Endodermal cell (in vitro differentiated cells): ENCODE results near the gene SEC16A. TPM values are rescaled to one million over a fixed set of nuclear protein-coding genes. Genes with fewer than 3 reads are reported as not detected.

ENCODE experiments used
- DNase-seq: peaks from one replicate; pipeline ENCODE4 v3.0.0-alpha.2; 2017
- H3K27ac ChIP-seq: 2 replicates; pipeline ENCODE4 v1.5.1; 2013; ENCODE audit warnings: mild to moderate bottlenecking, low read depth, low read length, moderate library complexity
- H3K27me3 ChIP-seq: 2 replicates; pipeline ENCODE4 v1.6.1; 2013; ENCODE audit warnings: mild to moderate bottlenecking, low read length, moderate library complexity; ENCODE audit not compliant: insufficient read depth, control insufficient read depth, poor library complexity, severe bottlenecking
- H3K36me3 ChIP-seq: 2 replicates; pipeline ENCODE4 v1.7.0; 2013; ENCODE audit warnings: mild to moderate bottlenecking, low read length, moderate library complexity; ENCODE audit not compliant: control insufficient read depth, insufficient read depth
- H3K4me1 ChIP-seq: one replicate; pipeline ENCODE4 v1.7.0; 2013; ENCODE audit warnings: low read length; ENCODE audit not compliant: control insufficient read depth, insufficient read depth
- H3K4me3 ChIP-seq: 2 replicates; pipeline ENCODE4 v1.5.1; 2013; ENCODE audit warnings: mild to moderate bottlenecking, low read length, moderate library complexity
- H3K9ac ChIP-seq: 2 replicates; pipeline ENCODE4 v1.6.1; 2013; ENCODE audit warnings: mild to moderate bottlenecking, low read length, moderate library complexity; ENCODE audit not compliant: poor library complexity, severe bottlenecking; ENCODE audit errors: extremely low read depth
- H3K9me3 ChIP-seq: 2 replicates; pipeline ENCODE4 v1.6.1; 2013; ENCODE audit warnings: mild to moderate bottlenecking, low read length, moderate library complexity; ENCODE audit not compliant: control insufficient read depth
- H3K27ac Mint-ChIP-seq: 2 replicates; pipeline ENCODE4 v1.8.0; 2020; ENCODE audit warnings: mixed read lengths
- H3K27me3 Mint-ChIP-seq: 2 replicates; pipeline ENCODE4 v1.8.0; 2021; ENCODE audit warnings: mild to moderate bottlenecking, mixed read lengths; ENCODE audit not compliant: insufficient read depth
- H3K36me3 Mint-ChIP-seq: 2 replicates; pipeline ENCODE4 v1.8.0; 2020; ENCODE audit warnings: low read depth, mixed read lengths
- H3K4me1 Mint-ChIP-seq: 2 replicates; pipeline ENCODE4 v1.8.0; 2020; ENCODE audit warnings: mixed read lengths
- H3K4me3 Mint-ChIP-seq: 2 replicates; pipeline ENCODE4 v1.8.0; 2020; ENCODE audit warnings: mild to moderate bottlenecking, moderate library complexity, mixed read lengths
- H3K9me3 Mint-ChIP-seq: 2 replicates; pipeline ENCODE4 v1.8.0; 2020; ENCODE audit warnings: mild to moderate bottlenecking, mixed read lengths
- WGBS, 2 experiments: methylation state at CpG; one replicate each; pipeline versions ENCODE4 v1.1.5 to v1.1.7; 2013; ENCODE audit warnings: missing lambda C conversion rate in 2 of 2, mixed read lengths in 1 of 2; ENCODE audit not compliant: insufficient coverage in 1 of 2, insufficient read length in 1 of 2; 5-methylcytosine and 5-hydroxymethylcytosine counted together
- total RNA-seq, 2 donors: library from RNA; stranded (reverse); fragmentation: NEBNext Ultra II Directional in 1 of 2; extraction: Animal tissue kit (Norgen Biotek cat#: 25700) in 1 of 2; gene quantifications; 2 replicates in 1 of 2; 3 replicates in 1 of 2; pipeline ENCODE4 v1.2.1, GENCODE V29; 2021
- TF ChIP-seq, protein P1 (sequence below): fragments of 200-600 bp; sonication (generic); conservative IDR thresholded peaks from 2 replicates; pipeline ENCODE4 v1.5.0; 2021; ENCODE audit warnings: antibody characterized with exemption, mild to moderate bottlenecking

SEC16A gene
- total RNA-seq, 2 donors from 2014 or later, result 54.6 to 60.7 TPM

DNA sequence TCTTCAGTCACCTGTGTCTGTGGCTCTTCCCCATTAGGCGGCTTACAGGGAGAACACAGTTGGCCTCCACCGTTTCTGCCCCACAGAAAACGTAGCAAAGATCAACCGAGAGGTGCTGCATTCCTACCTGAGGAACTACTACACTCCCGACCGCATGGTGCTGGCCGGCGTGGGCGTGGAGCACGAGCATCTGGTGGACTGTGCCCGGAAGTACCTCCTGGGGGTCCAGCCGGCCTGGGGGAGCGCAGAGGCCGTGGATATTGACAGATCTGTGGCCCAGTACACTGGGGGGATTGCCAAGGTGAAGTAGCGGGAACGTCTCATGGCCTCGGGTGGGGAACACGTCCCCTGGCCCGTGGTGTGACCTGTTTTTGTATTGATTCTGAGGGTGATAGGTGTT, 65.9 kb downstream of the SEC16A start:
- TF ChIP-seq, protein P1, sequence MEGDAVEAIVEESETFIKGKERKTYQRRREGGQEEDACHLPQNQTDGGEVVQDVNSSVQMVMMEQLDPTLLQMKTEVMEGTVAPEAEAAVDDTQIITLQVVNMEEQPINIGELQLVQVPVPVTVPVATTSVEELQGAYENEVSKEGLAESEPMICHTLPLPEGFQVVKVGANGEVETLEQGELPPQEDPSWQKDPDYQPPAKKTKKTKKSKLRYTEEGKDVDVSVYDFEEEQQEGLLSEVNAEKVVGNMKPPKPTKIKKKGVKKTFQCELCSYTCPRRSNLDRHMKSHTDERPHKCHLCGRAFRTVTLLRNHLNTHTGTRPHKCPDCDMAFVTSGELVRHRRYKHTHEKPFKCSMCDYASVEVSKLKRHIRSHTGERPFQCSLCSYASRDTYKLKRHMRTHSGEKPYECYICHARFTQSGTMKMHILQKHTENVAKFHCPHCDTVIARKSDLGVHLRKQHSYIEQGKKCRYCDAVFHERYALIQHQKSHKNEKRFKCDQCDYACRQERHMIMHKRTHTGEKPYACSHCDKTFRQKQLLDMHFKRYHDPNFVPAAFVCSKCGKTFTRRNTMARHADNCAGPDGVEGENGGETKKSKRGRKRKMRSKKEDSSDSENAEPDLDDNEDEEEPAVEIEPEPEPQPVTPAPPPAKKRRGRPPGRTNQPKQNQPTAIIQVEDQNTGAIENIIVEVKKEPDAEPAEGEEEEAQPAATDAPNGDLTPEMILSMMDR, result no peak
- H3K27ac ChIP-seq, result no peak overlapping the region
- no peaks in the 10 kb centered on the region for H3K4me1 Mint-ChIP-seq
- H3K4me1 ChIP-seq, result peaks cover 1% of the 10 kb centered on the region
- H3K4me3 ChIP-seq, result no peak overlapping the region
- H3K27ac Mint-ChIP-seq, result no peak overlapping the region
- H3K9me3 ChIP-seq, result no peaks in the 10 kb centered on the region
- WGBS, 2 experiments, result 94 to 98% methylated on average over 17 to 19 of the region's 19 CpGs
- peaks cover 62% of the 10 kb centered on the region for H3K36me3 Mint-ChIP-seq
- no peak for DNase-seq
- H3K9me3 Mint-ChIP-seq, result no peaks in the 10 kb centered on the region
- H3K27me3 Mint-ChIP-seq, result no peaks in the 10 kb centered on the region
- H3K27me3 ChIP-seq, result no peaks in the 10 kb centered on the region
- no peak overlapping the region for H3K9ac ChIP-seq
- H3K4me3 Mint-ChIP-seq, result no peak overlapping the region
- peaks cover 86% of the 10 kb centered on the region for H3K36me3 ChIP-seq

DNA sequence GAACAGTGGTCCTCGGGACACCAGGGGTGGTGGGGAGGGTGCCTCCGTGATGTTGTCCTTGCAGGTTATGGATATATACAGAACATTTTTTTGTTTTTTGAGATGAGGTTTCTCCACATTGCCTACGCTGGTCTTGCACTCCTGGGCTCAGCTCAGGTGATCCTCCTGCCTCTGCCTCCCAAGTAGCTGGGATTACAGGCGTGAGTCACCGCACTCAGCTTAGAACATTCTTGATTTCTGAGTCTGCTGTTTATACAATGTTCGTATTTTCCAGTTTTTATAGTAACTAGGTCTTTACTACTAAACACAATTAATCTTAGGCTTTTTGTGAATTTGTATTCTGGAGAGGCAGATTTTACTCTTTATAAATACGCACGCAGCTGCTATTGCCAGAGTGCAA, 66.4 kb downstream of the SEC16A start:
- Histone ChIP-seq H3K36me3 (peaks cover 83% of the 10 kb centered on the region), H3K27ac (no peak overlapping the region), H3K4me3 (no peak overlapping the region), H3K27me3 (no peaks in the 10 kb centered on the region), H3K9ac (no peak overlapping the region), H3K4me1 (peaks cover 5% of the 10 kb centered on the region), H3K9me3 (no peaks in the 10 kb centered on the region)
- no peaks in the 10 kb centered on the region for H3K27me3 Mint-ChIP-seq
- DNase-seq, result no peak
- no peaks in the 10 kb centered on the region for H3K9me3 Mint-ChIP-seq
- TF ChIP-seq, protein P1, result no peak
- H3K4me3 Mint-ChIP-seq, result no peak overlapping the region
- 96 to 98% methylated on average over 7 to 8 of the region's 8 CpGs for WGBS, 2 experiments
- peaks cover 3% of the 10 kb centered on the region for H3K4me1 Mint-ChIP-seq
- H3K36me3 Mint-ChIP-seq, result peaks cover 63% of the 10 kb centered on the region
- no peak overlapping the region for H3K27ac Mint-ChIP-seq

DNA sequence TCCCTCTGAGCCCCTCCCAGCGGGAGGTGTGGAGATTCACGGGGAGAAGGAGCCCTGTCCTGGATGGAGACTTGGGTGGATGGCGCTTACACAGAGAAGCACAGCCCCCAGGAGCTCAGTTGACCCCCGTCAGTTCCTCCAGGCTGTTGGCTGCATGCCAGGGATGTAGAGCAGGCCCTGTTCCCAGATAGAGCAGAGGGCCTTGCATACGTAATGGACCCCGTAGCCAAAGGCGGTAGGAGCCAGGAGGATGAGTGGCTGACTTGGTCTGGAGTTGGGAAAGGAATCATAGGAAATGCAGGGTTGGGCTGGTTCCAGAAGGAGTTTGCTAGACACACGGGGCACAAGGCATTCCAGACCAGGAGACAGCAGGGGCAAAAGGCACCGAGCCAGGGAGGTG, 69.9 kb downstream of the SEC16A start:
- H3K9me3 Mint-ChIP-seq, result no peaks in the 10 kb centered on the region
- H3K27me3 Mint-ChIP-seq, result no peaks in the 10 kb centered on the region
- peaks cover 56% of the 10 kb centered on the region for H3K36me3 Mint-ChIP-seq
- no peak overlapping the region for H3K9ac ChIP-seq
- H3K4me1 Mint-ChIP-seq, result peaks cover 20% of the 10 kb centered on the region
- H3K9me3 ChIP-seq, result no peaks in the 10 kb centered on the region
- TF ChIP-seq, protein P1, result no peak
- no peak overlapping the region for H3K4me3 Mint-ChIP-seq
- H3K27ac Mint-ChIP-seq, result peak overlapping the region; percentile 30
- WGBS, 2 experiments, result 95 to 96% methylated on average over 7 to 9 of the region's 9 CpGs
- H3K4me3 ChIP-seq, result no peak overlapping the region
- peaks cover 5% of the 10 kb centered on the region for H3K4me1 ChIP-seq
- H3K36me3 ChIP-seq, result peaks cover 61% of the 10 kb centered on the region
- H3K27ac ChIP-seq, result no peak overlapping the region
- H3K27me3 ChIP-seq, result no peaks in the 10 kb centered on the region
- DNase-seq, result no peak
